ENCODE results near the gene IFT57.
"Not testable (repeated sequence)": the region's sequence is repeated elsewhere in the genome, so short reads cannot be mapped to it uniquely, and the experiment has no call there.

GRCh38 chr3:108264534-108265298 is 42.5 kb upstream of the IFT57 start:
- not testable (repeated sequence) for TF ChIP-seq CTCF (conservative IDR thresholded peaks at IDR 0.05; ENCODE audit: low read length); EZH2phosphoT487 (IDR thresholded peaks at IDR 0.05; ENCODE audit: borderline replicate concordance)
